ENCODE data around the gene COL13A1. TPM values are rescaled to one million over a fixed set of nuclear protein-coding genes. Genes with fewer than 3 reads are reported as not detected.

The COL13A1 gene
- total RNA-seq, 1 experiment from 2014 or later, result 3.6 TPM

- H3K56ac ChIP-seq (ENCODE audit: insufficient read length, low read depth, low read length), result no peak overlapping the region
- H3K4me2 ChIP-seq (ENCODE audit: insufficient read depth, insufficient read length, low read length), result no peak overlapping the region
- no peaks in the 10 kb centered on the region for H4K20me1 ChIP-seq (ENCODE audit: control insufficient read depth, insufficient read depth, insufficient read length)
- peaks cover 14% of the 10 kb centered on the region; the same call in 1 of the 2 replicates for H3K4me1 ChIP-seq (ENCODE audit: insufficient read depth, low read length)
- no peak overlapping the region for H2BK20ac ChIP-seq (ENCODE audit: low read depth, low read length, poor library complexity, severe bottlenecking)
- no peak overlapping the region for H4K91ac ChIP-seq (ENCODE audit: insufficient read length, low read depth, low read length)
- Mint-ChIP-seq H3K4me1 (peaks cover 36 to 51% of the 10 kb centered on the region in 2 experiments), H3K27ac (no peak overlapping the region; a peak in 1 of 7 replicates), H3K27me3 (ENCODE audit: low read depth) (peaks cover 1% of the 10 kb centered on the region), H3K9me3 (no peaks in the 10 kb centered on the region), H3K36me3 (ENCODE audit: insufficient read depth in 1 of 3, low read depth in 3 of 3) (no peaks in the 10 kb centered on the region), H3K4me3 (no peak overlapping the region)
- DNase-seq, result no peak
- H3K79me1 ChIP-seq (ENCODE audit: insufficient read depth, low read depth, low read length, poor library complexity, severe bottlenecking), result no peaks in the 10 kb centered on the region
- no peak overlapping the region for H2BK5ac ChIP-seq (ENCODE audit: insufficient read length, low read length)
- no peak overlapping the region for H2AK5ac ChIP-seq (ENCODE audit: insufficient read length, low read length)
- no peaks in the 10 kb centered on the region for H3K9me3 ChIP-seq (ENCODE audit: control insufficient read depth, low read depth, low read length)
- H3K27ac ChIP-seq (ENCODE audit: insufficient read length, low read depth, low read length), result no peak overlapping the region
- no peaks in the 10 kb centered on the region for H3K79me2 ChIP-seq (ENCODE audit: insufficient read depth, low read length)
- H3T11ph ChIP-seq (ENCODE audit: low read length), result no peak overlapping the region
- H3K14ac ChIP-seq (ENCODE audit: insufficient read depth, low read length), result no peak overlapping the region
- no peak overlapping the region for H2AFZ ChIP-seq (ENCODE audit: low read length)
- H4K8ac ChIP-seq (replicated peaks; ENCODE audit: insufficient read length, low read depth, low read length), result no peak overlapping the region
- no CpG with 5 or more reads among the region's 10 CpGs for WGBS (ENCODE audit: extremely low coverage, insufficient read length, low lambda C conversion rate)
- no peak overlapping the region for H4K5ac ChIP-seq (ENCODE audit: insufficient read length, low read depth, low read length)
- H3K23ac ChIP-seq (ENCODE audit: insufficient read length, low read depth, low read length), result no peak overlapping the region
- TF ChIP-seq CTCF (conservative IDR thresholded peaks at IDR 0.05), result no peak
- H2BK15ac ChIP-seq (ENCODE audit: low read depth, low read length), result no peak overlapping the region
- no peaks in the 10 kb centered on the region for H3K23me2 ChIP-seq (ENCODE audit: insufficient read length, low read depth, low read length, poor library complexity, severe bottlenecking)
- H3K4ac ChIP-seq (ENCODE audit: low read depth, low read length), result no peak overlapping the region
- H3K18ac ChIP-seq (ENCODE audit: insufficient read length, low read depth, low read length), result no peak overlapping the region
- no peaks in the 10 kb centered on the region for H3K27me3 ChIP-seq (ENCODE audit: insufficient read depth, low read length)
- H3K9ac ChIP-seq (ENCODE audit: extremely low read depth, insufficient read length, low read length), result no peak overlapping the region
- H2BK12ac ChIP-seq (ENCODE audit: insufficient read length, low read depth, low read length), result no peak overlapping the region
- H2BK120ac ChIP-seq (ENCODE audit: low read depth, low read length, poor library complexity, severe bottlenecking), result no peak overlapping the region
Measured at GRCh38 chr10:69854511-69855345, 53.0 kb downstream of the COL13A1 start.

Measured in H9 (cell line).